HEK293 (cell line): ENCODE data around the gene GPC2.

Experiments
- KLF1 ChIP-seq: fragments of 450-650 bp; formaldehyde crosslinking; IDR thresholded peaks from 2 replicates; pipeline ENCODE4 v1.5.1; 2016; ENCODE audit warnings: missing biosample characterization, missing genetic modification characterization
- KLF7 ChIP-seq: fragments of 450-650 bp; formaldehyde crosslinking; IDR thresholded peaks from 2 replicates; pipeline ENCODE4 v1.5.1; 2016; ENCODE audit warnings: missing biosample characterization, missing genetic modification characterization, borderline replicate concordance
- OSR2 ChIP-seq: fragments of 450-650 bp; formaldehyde crosslinking; IDR thresholded peaks from 2 replicates; pipeline ENCODE4 v1.5.1; 2016; ENCODE audit warnings: missing biosample characterization, missing genetic modification characterization
- PRDM6 ChIP-seq: fragments of 450-650 bp; formaldehyde crosslinking; IDR thresholded peaks from 2 replicates; pipeline ENCODE4 v1.5.1; 2017; ENCODE audit warnings: missing biosample characterization, missing genetic modification characterization
- ZNF354C ChIP-seq: fragments of 450-650 bp; formaldehyde crosslinking; IDR thresholded peaks from 2 replicates; pipeline ENCODE4 v1.5.1; 2016; ENCODE audit warnings: missing biosample characterization, missing genetic modification characterization, low read depth, borderline replicate concordance
- ZNF423 ChIP-seq: fragments of 450-650 bp; formaldehyde crosslinking; IDR thresholded peaks from 2 replicates; pipeline ENCODE4 v1.5.1; 2016; ENCODE audit warnings: missing biosample characterization, missing genetic modification characterization
- ZNF560 ChIP-seq: fragments of 450-650 bp; formaldehyde crosslinking; IDR thresholded peaks from 2 replicates; pipeline ENCODE4 v1.5.1; 2017; ENCODE audit warnings: missing biosample characterization, missing genetic modification characterization, borderline replicate concordance
- ZNF571 ChIP-seq: fragments of 450-650 bp; formaldehyde crosslinking; IDR thresholded peaks from 2 replicates; pipeline ENCODE4 v1.5.0; 2017; ENCODE audit warnings: missing biosample characterization, missing genetic modification characterization
- ZNF776 ChIP-seq: fragments of 450-650 bp; formaldehyde crosslinking; IDR thresholded peaks from 2 replicates; pipeline ENCODE4 v1.5.0; 2017; ENCODE audit warnings: missing biosample characterization, missing genetic modification characterization, borderline replicate concordance
- TF ChIP-seq, protein P1 (sequence below): fragments of 450-650 bp; formaldehyde crosslinking; IDR thresholded peaks from 2 replicates; pipeline ENCODE4 v1.5.1; 2016; ENCODE audit warnings: missing biosample characterization, missing genetic modification characterization

Gene GPC2

GRCh38 chr7:100119970-100120732 lies 57.0 kb downstream of the GPC2 start (continued):
- TF ChIP-seq PRDM6 = no peak
- TF ChIP-seq KLF1 = 0 out of 2 replicates have a peak, but pooled peaks have one; percentile 25
- no peak; the same call in 1 of the 2 replicates for TF ChIP-seq OSR2 (tag by site-specific recombination)
- TF ChIP-seq KLF7 (tag by site-specific recombination) = no peak
- TF ChIP-seq, protein P1, sequence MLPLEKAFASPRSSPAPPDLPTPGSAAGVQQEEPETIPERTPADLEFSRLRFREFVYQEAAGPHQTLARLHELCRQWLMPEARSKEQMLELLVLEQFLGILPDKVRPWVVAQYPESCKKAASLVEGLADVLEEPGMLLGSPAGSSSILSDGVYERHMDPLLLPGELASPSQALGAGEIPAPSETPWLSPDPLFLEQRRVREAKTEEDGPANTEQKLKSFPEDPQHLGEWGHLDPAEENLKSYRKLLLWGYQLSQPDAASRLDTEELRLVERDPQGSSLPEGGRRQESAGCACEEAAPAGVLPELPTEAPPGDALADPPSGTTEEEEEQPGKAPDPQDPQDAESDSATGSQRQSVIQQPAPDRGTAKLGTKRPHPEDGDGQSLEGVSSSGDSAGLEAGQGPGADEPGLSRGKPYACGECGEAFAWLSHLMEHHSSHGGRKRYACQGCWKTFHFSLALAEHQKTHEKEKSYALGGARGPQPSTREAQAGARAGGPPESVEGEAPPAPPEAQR (tag by site-specific recombination) = no peak
- TF ChIP-seq ZNF560 = no peak
- TF ChIP-seq ZNF354C (tag by site-specific recombination) = no peak
- no peak for TF ChIP-seq ZNF571 (tag by site-specific recombination)
- TF ChIP-seq ZNF423 (tag by site-specific recombination) = no peak
- TF ChIP-seq ZNF776 = no peak
